Tibial nerve (tissue), 4 donors: Measurements from ENCODE around the gene OR9Q1. TPM values are rescaled to one million over a fixed set of nuclear protein-coding genes. Genes with fewer than 3 reads are reported as not detected.
"Not testable (repeated sequence)": the region's sequence is repeated elsewhere in the genome, so short reads cannot be mapped to it uniquely, and the experiment has no call there.

Experiments used
- DNase-seq, 2 donors: peaks; one replicate each; pipeline ENCODE4 v3.0.0-alpha.2; 2019; ENCODE audit warnings: low spot score in 2 of 2
- H3K27ac ChIP-seq, 4 donors: fragments of 200-600 bp; sonication (generic) in 3 of 4; one replicate each; pipeline ENCODE4 v1.5.1; 2017 to 2019; ENCODE audit warnings: mild to moderate bottlenecking in 1 of 4
- H3K27me3 ChIP-seq, 2 donors: fragments of 200-600 bp; sonication (generic) in 1 of 2; one replicate each; pipeline versions ENCODE4 v1.5.1 to v1.6.0; 2017 to 2019
- H3K36me3 ChIP-seq, 3 donors: fragments of 200-600 bp; sonication (generic); one replicate each; pipeline ENCODE4 v1.5.1; 2018 to 2019
- H3K4me1 ChIP-seq, 4 donors: fragments of 200-600 bp; sonication (generic) in 3 of 4; one replicate each; pipeline ENCODE4 v1.5.1; 2017 to 2019
- H3K4me3 ChIP-seq, 4 donors: fragments of 200-600 bp; sonication (generic) in 3 of 4; one replicate each; pipeline ENCODE4 v1.5.1; 2017 to 2019; ENCODE audit warnings: mild to moderate bottlenecking in 1 of 4, moderate library complexity in 1 of 4
- H3K9me3 ChIP-seq, 4 donors: fragments of 200-600 bp; sonication (generic) in 3 of 4; one replicate each; pipeline ENCODE4 v1.5.1; 2017 to 2019
- EP300 ChIP-seq, 2 donors: sonication (generic); formaldehyde crosslinking; IDR thresholded peaks; one replicate each; pipeline ENCODE4 v1.6.1; 2017; ENCODE audit warnings: antibody characterized with exemption in 2 of 2, mild to moderate bottlenecking in 1 of 2
- POLR2A ChIP-seq, 2 donors: fragments of 450-650 bp; IDR thresholded peaks; one replicate each; pipeline ENCODE4 v1.6.1; 2017; ENCODE audit warnings: antibody characterized with exemption in 2 of 2, mild to moderate bottlenecking in 2 of 2, moderate library complexity in 2 of 2
- WGBS, 2 donors: methylation state at CpG; one replicate each; pipeline ENCODE4 v1.1.5; 2018; 5-methylcytosine and 5-hydroxymethylcytosine counted together
- total RNA-seq, 4 donors: library from RNA; depleted of rRNA; stranded (reverse); fragments of >200 nt; gene quantifications; one replicate each; pipeline ENCODE4 v1.1.0, GENCODE V29; 2016
- TF ChIP-seq, protein P1 (sequence below), 5 experiments: fragments of 200-600 bp in 3 of 5; fragments of 450-650 bp in 2 of 5; sonication (generic) in 3 of 5; IDR thresholded peaks; one replicate each; pipeline ENCODE4 v1.5.1; 2016 to 2019; ENCODE audit warnings: antibody characterized with exemption in 5 of 5, mild to moderate bottlenecking in 3 of 5, moderate library complexity in 2 of 5

OR9Q1 gene
- total RNA-seq, 4 donors from 2014 or later = not detected

DNA sequence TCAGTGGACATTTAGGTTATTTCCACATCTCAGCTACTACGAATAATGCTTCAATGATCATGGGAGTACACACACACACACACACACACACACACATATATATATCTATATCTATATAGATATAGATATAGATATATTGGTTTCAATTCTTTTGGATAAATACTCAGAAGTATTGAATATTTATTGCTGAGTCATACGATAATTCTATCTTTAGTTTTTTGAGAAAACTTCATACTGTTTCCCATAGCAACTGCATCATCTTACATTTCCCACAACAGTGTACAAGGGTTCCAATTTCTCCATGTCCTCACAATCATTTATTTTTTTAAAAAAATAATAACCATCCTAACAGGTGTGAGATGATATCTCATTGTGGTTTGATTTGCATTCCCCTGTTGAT is 172.3 kb downstream of the OR9Q1 start:
- DNase-seq = no peak
- 88 to 90% methylated on average over 2 of the region's 2 CpGs for WGBS, 2 donors

DNA sequence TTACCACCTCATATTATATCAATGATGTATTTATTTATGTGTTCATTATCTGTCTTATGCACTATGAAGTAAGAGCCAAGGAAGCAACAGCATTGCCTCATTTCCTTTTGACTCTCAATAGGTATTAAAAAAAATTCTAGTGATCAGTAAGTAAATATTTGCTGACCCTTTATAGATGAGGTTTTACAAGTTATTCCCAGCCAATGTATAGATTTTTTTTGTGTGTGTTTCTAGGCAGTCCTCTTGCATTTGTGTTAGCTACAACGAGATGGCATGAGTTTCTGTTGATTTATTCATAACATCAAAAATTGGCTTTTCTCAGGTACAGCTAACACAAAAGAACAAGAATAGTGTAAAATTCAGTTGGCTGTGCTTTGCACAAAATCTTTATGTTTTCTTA is 175.6 kb downstream of the OR9Q1 start:
- Histone ChIP-seq H3K36me3 (no peaks in the 10 kb centered on the region), H3K9me3 (peaks cover 0 to 6% (median 0%) of the 10 kb centered on the region in 4 donors), H3K4me3 (no peak overlapping the region), H3K27ac (no peak overlapping the region), H3K27me3 (no peaks in the 10 kb centered on the region), H3K4me1 (no peaks in the 10 kb centered on the region)
- 67 to 68% methylated on average over 1 of the region's 1 CpG for WGBS, 2 donors
- DNase-seq = no peak
- no peak for TF ChIP-seq POLR2A (IDR thresholded peaks at IDR 0.05)
- no peak for TF ChIP-seq EP300 (IDR thresholded peaks at IDR 0.05)
- TF ChIP-seq, protein P1, sequence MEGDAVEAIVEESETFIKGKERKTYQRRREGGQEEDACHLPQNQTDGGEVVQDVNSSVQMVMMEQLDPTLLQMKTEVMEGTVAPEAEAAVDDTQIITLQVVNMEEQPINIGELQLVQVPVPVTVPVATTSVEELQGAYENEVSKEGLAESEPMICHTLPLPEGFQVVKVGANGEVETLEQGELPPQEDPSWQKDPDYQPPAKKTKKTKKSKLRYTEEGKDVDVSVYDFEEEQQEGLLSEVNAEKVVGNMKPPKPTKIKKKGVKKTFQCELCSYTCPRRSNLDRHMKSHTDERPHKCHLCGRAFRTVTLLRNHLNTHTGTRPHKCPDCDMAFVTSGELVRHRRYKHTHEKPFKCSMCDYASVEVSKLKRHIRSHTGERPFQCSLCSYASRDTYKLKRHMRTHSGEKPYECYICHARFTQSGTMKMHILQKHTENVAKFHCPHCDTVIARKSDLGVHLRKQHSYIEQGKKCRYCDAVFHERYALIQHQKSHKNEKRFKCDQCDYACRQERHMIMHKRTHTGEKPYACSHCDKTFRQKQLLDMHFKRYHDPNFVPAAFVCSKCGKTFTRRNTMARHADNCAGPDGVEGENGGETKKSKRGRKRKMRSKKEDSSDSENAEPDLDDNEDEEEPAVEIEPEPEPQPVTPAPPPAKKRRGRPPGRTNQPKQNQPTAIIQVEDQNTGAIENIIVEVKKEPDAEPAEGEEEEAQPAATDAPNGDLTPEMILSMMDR (IDR thresholded peaks at IDR 0.05) = no peak

More for the DNA sequence above, 172.3 kb downstream of the OR9Q1 start:
- Histone ChIP-seq H3K27me3 (no peaks in the 10 kb centered on the region), H3K27ac (no peak overlapping the region), H3K4me3 (no peak overlapping the region), H3K9me3 (peaks cover 0 to 6% (median 0%) of the 10 kb centered on the region in 4 donors), H3K4me1 (no peaks in the 10 kb centered on the region), H3K36me3 (no peaks in the 10 kb centered on the region)
- no peak for TF ChIP-seq POLR2A (IDR thresholded peaks at IDR 0.05)
- TF ChIP-seq, protein P1 (IDR thresholded peaks at IDR 0.05) = no peak
- TF ChIP-seq EP300 (IDR thresholded peaks at IDR 0.05) = no peak

DNA sequence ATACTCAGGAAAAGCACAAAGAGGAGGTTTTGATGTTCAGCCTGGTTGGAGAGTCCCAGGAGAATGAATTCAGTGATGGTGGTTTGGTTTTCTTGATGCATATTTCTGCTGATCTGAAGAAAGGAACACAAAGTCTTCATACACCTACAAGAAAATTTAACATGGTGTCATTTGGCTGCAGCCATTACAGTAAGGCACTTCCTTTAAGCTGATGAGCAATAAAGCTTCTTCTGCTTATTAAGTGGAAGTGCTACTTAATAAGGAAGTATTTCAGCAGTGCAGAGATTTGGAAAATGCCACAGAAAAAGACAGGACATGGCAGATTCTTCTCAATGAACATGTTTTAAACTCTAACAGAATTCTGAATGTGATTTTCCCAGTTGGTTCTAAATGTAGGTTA is 180.4 kb downstream of the OR9Q1 start, which contains the start of gene OR1S2:
Gene OR1S2 (minus strand): TSS at position 101 of the 400 bp plus-strand sequence. CDS start 0 bp downstream, at position 101.
- H3K4me3 ChIP-seq = no peak within 1 kb of the TSS
- no peak within 1 kb of the TSS for H3K27ac ChIP-seq
- no peaks in the 10 kb centered on the region for H3K27me3 ChIP-seq
- no peaks in the 10 kb centered on the region for H3K36me3 ChIP-seq
- no peaks in the 10 kb centered on the region for H3K9me3 ChIP-seq
- H3K4me1 ChIP-seq = no peaks in the 10 kb centered on the region
- DNase-seq = no peak
- TF ChIP-seq POLR2A (IDR thresholded peaks at IDR 0.05) = no peak
- TF ChIP-seq, protein P1 (IDR thresholded peaks at IDR 0.05) = no peak
- TF ChIP-seq EP300 (IDR thresholded peaks at IDR 0.05) = no peak

- H3K4me1 ChIP-seq, DNase-seq, H3K36me3 ChIP-seq, H3K27ac ChIP-seq, H3K4me3 ChIP-seq, H3K9me3 ChIP-seq, H3K27me3 ChIP-seq: not testable (repeated sequence)
- 84% methylated on average over 2 of the region's 2 CpGs for WGBS, 2 donors
Measured at GRCh38 chr11:58212420-58212819, 188.7 kb downstream of the OR9Q1 start, which contains the start of gene OR1S1. TSS of gene OR1S1 (plus strand) at chr11:58212720.

- DNase-seq = no peak
- Histone ChIP-seq H3K27ac (no peak overlapping the region), H3K9me3 (no peaks in the 10 kb centered on the region), H3K4me3 (no peak overlapping the region), H3K27me3 (no peaks in the 10 kb centered on the region), H3K4me1 (no peaks in the 10 kb centered on the region), H3K36me3 (no peaks in the 10 kb centered on the region)
- no peak for TF ChIP-seq EP300 (IDR thresholded peaks at IDR 0.05)
- TF ChIP-seq POLR2A (IDR thresholded peaks at IDR 0.05) = no peak
- TF ChIP-seq, protein P1 (IDR thresholded peaks at IDR 0.05) = no peak
Measured at GRCh38 chr11:58216476-58216875, 192.8 kb downstream of the OR9Q1 start.

DNA sequence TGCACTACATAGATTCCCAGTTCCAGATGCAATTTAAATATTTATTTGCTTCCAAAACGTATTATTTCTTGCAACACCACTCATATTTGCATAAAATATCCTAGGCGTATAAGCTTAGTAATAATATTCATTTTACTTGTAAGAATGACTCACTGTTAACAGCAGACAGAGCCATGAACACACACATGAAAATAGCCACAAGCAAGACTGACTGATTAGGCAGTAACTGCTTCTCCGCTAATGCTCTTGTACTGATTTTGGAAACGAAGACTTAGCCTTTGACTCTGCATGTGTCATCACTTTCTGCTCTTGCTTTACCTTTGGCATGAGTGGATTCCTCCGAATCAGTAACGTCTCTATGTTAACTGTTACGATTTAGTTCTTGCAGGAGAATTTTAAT is 199.0 kb downstream of the OR9Q1 start:
- Histone ChIP-seq H3K27ac (no peak overlapping the region), H3K36me3 (no peaks in the 10 kb centered on the region), H3K27me3 (no peaks in the 10 kb centered on the region), H3K9me3 (no peaks in the 10 kb centered on the region), H3K4me1 (no peaks in the 10 kb centered on the region), H3K4me3 (no peak overlapping the region)
- WGBS, 2 donors = 62 to 74% methylated on average over 7 of the region's 7 CpGs
- TF ChIP-seq EP300 (IDR thresholded peaks at IDR 0.05) = no peak
- TF ChIP-seq POLR2A (IDR thresholded peaks at IDR 0.05) = no peak
- TF ChIP-seq, protein P1 (IDR thresholded peaks at IDR 0.05) = no peak
- DNase-seq = no peak
